ENCODE results near the gene OGFR.

OGFR gene

DNA sequence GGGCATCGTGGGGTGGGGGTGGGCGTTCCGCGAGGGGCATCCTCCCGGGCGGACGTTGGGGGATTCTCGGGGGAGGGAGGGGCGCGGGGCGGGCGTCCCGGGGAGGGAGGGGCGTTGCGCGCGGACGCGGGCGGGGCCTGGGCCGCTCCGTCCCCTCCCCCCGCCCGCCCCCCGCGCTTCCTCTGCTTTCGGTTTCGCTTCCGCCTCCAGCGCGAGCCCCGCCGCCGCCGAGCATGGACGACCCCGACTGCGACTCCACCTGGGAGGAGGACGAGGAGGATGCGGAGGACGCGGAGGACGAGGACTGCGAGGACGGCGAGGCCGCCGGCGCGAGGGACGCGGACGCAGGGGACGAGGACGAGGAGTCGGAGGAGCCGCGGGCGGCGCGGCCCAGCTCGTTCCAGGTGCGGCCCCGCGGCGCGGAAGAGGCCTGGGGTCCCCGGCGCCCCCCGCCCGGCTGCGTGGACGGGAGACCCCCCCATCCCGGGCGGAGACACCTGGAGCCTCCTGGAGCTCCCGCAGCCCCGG, at the start of gene OGFR:
Gene OGFR (plus strand): TSS at position 209 of the 528 bp plus-strand sequence. CDS start 25 bp downstream, at position 234.
- Histone ChIP-seq H3K9ac (ENCODE audit: low read depth, low read length) (peak within 1 kb of the TSS; percentile 71), H3K9me3 (ENCODE audit: control insufficient read depth, insufficient read depth, low read length) (no peaks in the 10 kb centered on the region), H3K36me3 (ENCODE audit: insufficient read depth, low read length) (no peaks in the 10 kb centered on the region; the same call in 1 of the 2 replicates), H3K4me1 (ENCODE audit: insufficient read depth, low read length) (no peaks in the 10 kb centered on the region; the same call in 1 of the 2 replicates)

DNA sequence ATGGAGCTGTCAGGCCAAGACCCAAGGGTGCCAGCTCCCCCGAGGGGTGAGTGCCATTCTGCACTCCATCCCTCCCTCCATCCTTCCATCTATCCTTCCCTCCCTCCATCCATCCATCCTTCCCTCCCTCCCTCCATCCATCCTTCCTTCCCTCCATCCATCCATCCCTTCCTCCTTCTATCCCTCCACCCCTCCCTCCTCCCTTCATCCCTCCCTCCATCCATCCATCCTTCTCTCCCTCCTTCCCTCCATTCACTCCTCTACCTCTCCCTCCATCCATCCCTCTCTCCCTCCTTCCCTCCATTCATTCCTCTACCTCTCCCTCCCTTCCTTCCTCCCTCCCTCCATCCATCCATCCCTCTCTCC, 49.7 kb upstream of the OGFR start:
- Histone ChIP-seq H3K4me1 (ENCODE audit: insufficient read depth, low read length) (peaks cover 7% of the 10 kb centered on the region; the same call in 1 of the 2 replicates), H3K36me3 (ENCODE audit: insufficient read depth, low read length) (no peaks in the 10 kb centered on the region), H3K9ac (ENCODE audit: low read depth, low read length) (no peak overlapping the region), H3K9me3 (ENCODE audit: control insufficient read depth, insufficient read depth, low read length) (no peaks in the 10 kb centered on the region)

- Histone ChIP-seq H3K4me1 (ENCODE audit: insufficient read depth, low read length) (peaks cover 12% of the 10 kb centered on the region; the same call in 1 of the 2 replicates), H3K9ac (ENCODE audit: low read depth, low read length) (no peak overlapping the region), H3K9me3 (ENCODE audit: control insufficient read depth, insufficient read depth, low read length) (no peaks in the 10 kb centered on the region), H3K36me3 (ENCODE audit: insufficient read depth, low read length) (no peaks in the 10 kb centered on the region)
Measured at GRCh38 chr20:62755817-62756724, 48.6 kb upstream of the OGFR start.

- Histone ChIP-seq H3K4me1 (ENCODE audit: insufficient read depth, low read length) (0 out of 2 replicates have a peak, but pooled peaks cover 5% of the 10 kb centered on the region), H3K36me3 (ENCODE audit: insufficient read depth, low read length) (no peaks in the 10 kb centered on the region), H3K9ac (ENCODE audit: low read depth, low read length) (no peak overlapping the region), H3K9me3 (ENCODE audit: control insufficient read depth, insufficient read depth, low read length) (no peaks in the 10 kb centered on the region)
Measured at GRCh38 chr20:62758226-62758912, 46.3 kb upstream of the OGFR start.

GRCh38 chr20:62759981-62760431, 44.6 kb upstream of the OGFR start:
- H3K9ac ChIP-seq (ENCODE audit: low read depth, low read length) = no peak overlapping the region
- H3K4me1 ChIP-seq (ENCODE audit: insufficient read depth, low read length) = 0 out of 2 replicates have a peak, but pooled peaks cover 5% of the 10 kb centered on the region
- no peaks in the 10 kb centered on the region for H3K36me3 ChIP-seq (ENCODE audit: insufficient read depth, low read length)
- no peaks in the 10 kb centered on the region for H3K9me3 ChIP-seq (ENCODE audit: control insufficient read depth, insufficient read depth, low read length)

DNA sequence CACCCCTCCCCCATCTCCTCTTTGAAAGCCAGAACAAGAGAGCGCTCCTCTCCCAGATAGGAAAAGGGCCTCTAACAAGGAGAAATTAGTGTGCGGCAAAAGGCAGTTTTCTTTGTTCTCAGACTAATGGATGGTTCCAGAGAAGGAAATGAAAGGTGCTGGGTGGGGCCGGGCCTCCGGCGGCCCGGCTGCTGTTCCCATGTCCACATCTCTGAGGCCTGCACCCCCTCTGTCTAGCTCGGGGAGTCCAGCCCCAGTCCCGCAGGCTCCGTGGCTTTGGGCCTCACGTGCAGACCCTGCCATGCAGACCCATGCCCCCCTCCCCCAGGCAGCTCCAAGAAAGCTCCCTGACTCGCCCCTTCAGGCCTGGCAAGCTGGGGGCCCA, 44.2 kb upstream of the OGFR start:
- Histone ChIP-seq H3K4me1 (ENCODE audit: insufficient read depth, low read length) (0 out of 2 replicates have a peak, but pooled peaks cover 5% of the 10 kb centered on the region), H3K9ac (ENCODE audit: low read depth, low read length) (no peak overlapping the region), H3K36me3 (ENCODE audit: insufficient read depth, low read length) (no peaks in the 10 kb centered on the region), H3K9me3 (ENCODE audit: control insufficient read depth, insufficient read depth, low read length) (no peaks in the 10 kb centered on the region)

DNA sequence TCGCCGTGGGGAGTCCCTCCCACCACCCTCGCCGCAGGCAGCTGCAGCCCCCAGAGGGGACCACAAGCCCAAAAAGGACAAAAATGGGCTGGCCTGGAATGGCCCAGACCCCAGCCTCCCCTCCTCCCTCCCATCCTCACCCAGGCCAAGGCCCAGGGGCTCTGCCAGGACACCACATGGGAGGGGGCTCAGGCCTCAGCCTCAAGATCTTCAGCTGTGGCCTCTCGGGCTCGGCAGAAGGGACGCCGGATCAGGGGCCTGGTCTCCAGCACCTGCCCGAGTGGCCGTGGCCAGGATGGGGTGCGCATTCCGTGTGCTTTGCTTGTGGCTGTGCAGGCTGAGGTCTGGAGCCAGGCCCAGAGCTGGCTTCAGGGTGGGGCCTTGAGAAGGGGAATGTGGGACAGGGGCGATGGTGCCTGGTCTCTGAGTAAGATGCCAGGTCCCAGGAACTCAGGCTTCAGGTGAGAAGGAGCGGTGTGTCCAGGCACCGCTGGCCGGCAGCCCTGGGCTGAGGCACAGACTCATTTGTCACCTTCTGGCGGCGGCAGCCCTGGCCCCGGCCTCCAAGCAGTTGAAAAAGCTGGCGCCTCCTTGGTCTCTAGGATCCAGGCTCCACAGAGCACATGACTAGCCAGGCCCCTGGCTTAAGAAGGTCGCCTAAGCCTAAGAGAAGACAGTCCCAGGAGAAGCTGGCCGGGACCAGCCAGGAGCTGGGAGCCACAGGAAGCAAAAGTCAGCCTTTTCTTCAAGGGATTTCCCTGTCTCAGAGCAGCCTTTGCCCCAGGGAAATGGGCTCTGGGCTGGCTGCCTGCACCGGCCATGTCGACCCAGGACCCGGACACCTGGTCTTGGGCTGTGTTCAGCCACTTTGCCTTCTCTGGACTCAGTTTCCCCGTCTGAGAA, 43.5 kb upstream of the OGFR start:
- H3K36me3 ChIP-seq (ENCODE audit: insufficient read depth, low read length) = no peaks in the 10 kb centered on the region
- H3K4me1 ChIP-seq (ENCODE audit: insufficient read depth, low read length) = 0 out of 2 replicates have a peak, but pooled peaks cover 5% of the 10 kb centered on the region
- no peak overlapping the region for H3K9ac ChIP-seq (ENCODE audit: low read depth, low read length)

GRCh38 chr20:62761759-62762131, 42.9 kb upstream of the OGFR start:
- Histone ChIP-seq H3K9ac (ENCODE audit: low read depth, low read length) (no peak overlapping the region), H3K9me3 (ENCODE audit: control insufficient read depth, insufficient read depth, low read length) (no peaks in the 10 kb centered on the region)

More for the DNA sequence above, 43.5 kb upstream of the OGFR start:
- no peaks in the 10 kb centered on the region for H3K9me3 ChIP-seq (ENCODE audit: control insufficient read depth, insufficient read depth, low read length)

DNA sequence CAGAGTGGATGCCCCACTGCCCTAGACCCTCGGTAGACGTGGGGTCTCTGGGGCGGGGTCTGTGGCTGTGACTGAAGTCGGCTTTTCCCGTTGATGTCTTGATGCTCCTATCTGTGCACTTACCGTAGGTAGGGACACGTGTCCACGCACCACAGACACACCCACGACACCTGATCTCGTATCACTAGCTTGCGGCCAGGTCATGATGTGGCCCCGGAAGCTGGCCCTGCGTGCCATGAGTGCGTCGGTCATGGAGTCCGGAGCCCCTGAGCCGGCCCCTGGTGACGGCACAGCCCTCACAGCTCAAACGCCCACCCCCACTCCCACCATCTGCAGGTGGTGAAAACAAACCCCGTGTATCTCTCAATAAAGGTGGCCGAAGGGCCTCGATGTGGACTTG, 42.3 kb upstream of the OGFR start:
- H3K9ac ChIP-seq (ENCODE audit: low read depth, low read length) = no peak overlapping the region
- H3K36me3 ChIP-seq (ENCODE audit: insufficient read depth, low read length) = no peaks in the 10 kb centered on the region
- 0 out of 2 replicates have a peak, but pooled peaks cover 5% of the 10 kb centered on the region for H3K4me1 ChIP-seq (ENCODE audit: insufficient read depth, low read length)
- H3K9me3 ChIP-seq (ENCODE audit: control insufficient read depth, insufficient read depth, low read length) = no peaks in the 10 kb centered on the region

More at GRCh38 chr20:62761759-62762131, 42.9 kb upstream of the OGFR start:
- H3K36me3 ChIP-seq (ENCODE audit: insufficient read depth, low read length) = no peaks in the 10 kb centered on the region
- 0 out of 2 replicates have a peak, but pooled peaks cover 5% of the 10 kb centered on the region for H3K4me1 ChIP-seq (ENCODE audit: insufficient read depth, low read length)

- Histone ChIP-seq H3K9me3 (ENCODE audit: control insufficient read depth, insufficient read depth, low read length) (no peaks in the 10 kb centered on the region), H3K36me3 (ENCODE audit: insufficient read depth, low read length) (no peaks in the 10 kb centered on the region), H3K4me1 (ENCODE audit: insufficient read depth, low read length) (peaks cover 5% of the 10 kb centered on the region; the same call in 1 of the 2 replicates), H3K9ac (ENCODE audit: low read depth, low read length) (no peak overlapping the region)
Measured at GRCh38 chr20:62762801-62763368, 41.8 kb upstream of the OGFR start.

DNA sequence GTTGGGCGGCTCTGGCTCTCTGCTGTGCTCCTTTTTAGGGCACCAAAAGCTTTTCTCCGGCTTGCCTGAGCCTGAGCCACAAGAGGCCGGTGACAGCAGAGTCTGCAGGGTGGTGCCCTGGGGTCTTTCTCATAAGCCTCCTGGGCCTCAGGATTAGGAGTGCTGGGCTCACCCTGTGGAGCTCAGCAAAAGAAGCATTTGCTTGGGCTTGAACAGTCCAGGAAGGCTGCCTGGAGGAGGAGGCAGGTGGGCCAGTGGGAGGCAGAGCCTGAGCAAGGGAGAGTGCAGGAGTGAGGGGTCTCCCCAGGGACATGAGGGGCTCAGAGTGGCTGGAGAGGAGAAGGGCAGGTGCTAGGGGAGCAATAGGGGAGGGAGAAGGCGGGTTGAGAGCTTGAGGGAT, 41.2 kb upstream of the OGFR start:
- Histone ChIP-seq H3K36me3 (ENCODE audit: insufficient read depth, low read length) (no peaks in the 10 kb centered on the region), H3K9ac (ENCODE audit: low read depth, low read length) (no peak overlapping the region), H3K9me3 (ENCODE audit: control insufficient read depth, insufficient read depth, low read length) (no peaks in the 10 kb centered on the region), H3K4me1 (ENCODE audit: insufficient read depth, low read length) (peaks cover 10% of the 10 kb centered on the region; the same call in 1 of the 2 replicates)

- H3K9ac ChIP-seq (ENCODE audit: low read depth, low read length) = no peak overlapping the region
- H3K9me3 ChIP-seq (ENCODE audit: control insufficient read depth, insufficient read depth, low read length) = no peaks in the 10 kb centered on the region
- peaks cover 12% of the 10 kb centered on the region; the same call in 1 of the 2 replicates for H3K4me1 ChIP-seq (ENCODE audit: insufficient read depth, low read length)
- H3K36me3 ChIP-seq (ENCODE audit: insufficient read depth, low read length) = no peaks in the 10 kb centered on the region
Measured at GRCh38 chr20:62764156-62764935, 40.3 kb upstream of the OGFR start.

GRCh38 chr20:62765021-62765420, 39.6 kb upstream of the OGFR start:
- Histone ChIP-seq H3K9ac (ENCODE audit: low read depth, low read length) (no peak overlapping the region), H3K4me1 (ENCODE audit: insufficient read depth, low read length) (peaks cover 12% of the 10 kb centered on the region; the same call in 1 of the 2 replicates), H3K36me3 (ENCODE audit: insufficient read depth, low read length) (no peaks in the 10 kb centered on the region), H3K9me3 (ENCODE audit: control insufficient read depth, insufficient read depth, low read length) (no peaks in the 10 kb centered on the region)

Measured in ES-I3 (cell line).